Neural cell (in vitro differentiated cells): ENCODE measurements around the gene TMPRSS11E. TPM values are rescaled to one million over a fixed set of nuclear protein-coding genes. Genes with fewer than 3 reads are reported as not detected.
"Not testable (repeated sequence)": the region's sequence is repeated elsewhere in the genome, so short reads cannot be mapped to it uniquely, and the experiment has no call there.

Experiments
- H2AFZ ChIP-seq: fragments of 200-600, 300-800 bp; sonication (generic), shearing (Covaris generic); 2 replicates; pipeline ENCODE4 v1.6.0; 2014; ENCODE audit warnings: low read depth, mild to moderate bottlenecking, antibody characterized with exemption, low read length, moderate library complexity
- H3F3A ChIP-seq: fragments of 200-600 bp; shearing (Covaris generic); 2 replicates; pipeline ENCODE4 v1.6.1; 2016; ENCODE audit warnings: mild to moderate bottlenecking, moderate library complexity, mixed read lengths, antibody characterized with exemption, low read length; ENCODE audit not compliant: insufficient read depth, poor library complexity, severe bottlenecking
- H3K27ac ChIP-seq: fragments of 200-600, 300-800 bp; sonication (generic), shearing (Covaris generic); 2 replicates; pipeline ENCODE4 v1.5.1; 2014; ENCODE audit warnings: mild to moderate bottlenecking, low read length, moderate library complexity
- H3K27me3 ChIP-seq: fragments of 300-800, 200-600 bp; sonication (generic), shearing (Covaris generic); 2 replicates; pipeline ENCODE4 v1.6.0; 2014; ENCODE audit warnings: mild to moderate bottlenecking, low read depth, low read length, moderate library complexity; ENCODE audit not compliant: insufficient read depth
- H3K36me3 ChIP-seq: fragments of 300-800, 200-600 bp; sonication (generic), shearing (Covaris generic); 2 replicates; pipeline ENCODE4 v1.5.1; 2014; ENCODE audit warnings: mild to moderate bottlenecking, antibody characterized with exemption, low read length, moderate library complexity; ENCODE audit not compliant: insufficient read depth
- H3K4me2 ChIP-seq: fragments of 300-800, 200-600 bp; sonication (generic), shearing (Covaris generic); 2 replicates; pipeline ENCODE4 v1.6.0; 2014; ENCODE audit warnings: mild to moderate bottlenecking, low read length
- H3K4me3 ChIP-seq: fragments of 300-800, 200-600 bp; sonication (generic), shearing (Covaris generic); 2 replicates; pipeline ENCODE4 v1.5.1; 2014; ENCODE audit warnings: mild to moderate bottlenecking, low read length, moderate library complexity
- H3K79me2 ChIP-seq: fragments of 200-600 bp; shearing (Covaris generic); replicated peaks from 2 replicates; pipeline ENCODE4 v1.6.0; 2014; ENCODE audit warnings: mild to moderate bottlenecking, low read length, moderate library complexity; ENCODE audit not compliant: insufficient read depth
- H3K9ac ChIP-seq: fragments of 300-800, 200-600 bp; sonication (generic), shearing (Covaris generic); 2 replicates; pipeline ENCODE4 v1.6.1; 2016; ENCODE audit warnings: mild to moderate bottlenecking, low read length, mixed read lengths
- H3K9me2 ChIP-seq: fragments of 200-600 bp; shearing (Covaris generic); 2 replicates; pipeline ENCODE4 v1.6.1; 2016; ENCODE audit warnings: mild to moderate bottlenecking, low read length, mixed read lengths; ENCODE audit not compliant: insufficient read depth
- H3K9me3 ChIP-seq: fragments of 200-600, 300-800 bp; sonication (generic), shearing (Covaris generic); 2 replicates; pipeline ENCODE4 v1.6.1; 2016; ENCODE audit warnings: mild to moderate bottlenecking, mixed run types, low read length, moderate library complexity, mixed read lengths
- H4K20me1 ChIP-seq: fragments of 200-600 bp; shearing (Covaris generic); 2 replicates; pipeline ENCODE4 v1.6.1; 2016; ENCODE audit warnings: mild to moderate bottlenecking, mixed run types; ENCODE audit not compliant: insufficient read depth
- CTCF ChIP-seq: fragments of 450-650 bp; IDR thresholded peaks from 2 replicates; pipeline ENCODE4 v1.5.1; 2014; ENCODE audit warnings: antibody characterized with exemption, mild to moderate bottlenecking, moderate library complexity; ENCODE audit not compliant: poor library complexity, severe bottlenecking
- EP300 ChIP-seq: fragments of 450-650 bp; conservative IDR thresholded peaks from 2 replicates; pipeline ENCODE4 v1.6.1; 2014; ENCODE audit warnings: antibody characterized with exemption, mild to moderate bottlenecking, moderate library complexity; ENCODE audit not compliant: poor library complexity, severe bottlenecking
- EZH2 ChIP-seq: fragments of 200-600, 300-800 bp; shearing (Covaris generic), sonication (generic); IDR thresholded peaks from 2 replicates; pipeline ENCODE4 v1.6.1; 2014; ENCODE audit warnings: antibody characterized with exemption, low read length, borderline replicate concordance, mild to moderate bottlenecking; ENCODE audit not compliant: insufficient read depth, poor library complexity, severe bottlenecking
- MXI1 ChIP-seq: fragments of 450-650 bp; conservative IDR thresholded peaks from 2 replicates; pipeline ENCODE4 v1.6.1; 2014; ENCODE audit warnings: antibody characterized with exemption, mild to moderate bottlenecking; ENCODE audit not compliant: poor library complexity, severe bottlenecking
- POLR2AphosphoS5 ChIP-seq: IDR thresholded peaks from 2 replicates; pipeline ENCODE4 v1.6.1; 2012
- RAD21 ChIP-seq: fragments of 450-650 bp; conservative IDR thresholded peaks from 2 replicates; pipeline ENCODE4 v1.6.1; 2014; ENCODE audit warnings: antibody characterized with exemption, mild to moderate bottlenecking, moderate library complexity
- REST ChIP-seq: IDR thresholded peaks from 2 replicates; pipeline ENCODE4 v1.6.1; 2012; ENCODE audit warnings: borderline replicate concordance
- SMC3 ChIP-seq: fragments of 450-650 bp; conservative IDR thresholded peaks from 2 replicates; pipeline ENCODE4 v1.6.1; 2014; ENCODE audit warnings: antibody characterized with exemption, mild to moderate bottlenecking, moderate library complexity; ENCODE audit not compliant: poor library complexity
- TAF1 ChIP-seq: IDR thresholded peaks from 2 replicates; pipeline ENCODE4 v1.6.1; 2012; ENCODE audit warnings: low read depth
- polyA plus RNA-seq: library from polyadenylated mRNA; depleted of rRNA; stranded (reverse); fragments of >200 nt; gene quantifications from 2 replicates; pipeline ENCODE4 v1.2.3, GENCODE V29; 2014

The TMPRSS11E gene
- polyA plus RNA-seq, 1 donor from 2014 or later = not detected

GRCh38 chr4:68401231-68401630 lies 46.0 kb upstream of the TMPRSS11E start:
- no peaks in the 10 kb centered on the region for H3K9me3 ChIP-seq
- H3K36me3 ChIP-seq = no peaks in the 10 kb centered on the region
- no peaks in the 10 kb centered on the region for H4K20me1 ChIP-seq
- H2AFZ ChIP-seq = no peak overlapping the region
- no peak for TF ChIP-seq EZH2
- TF ChIP-seq TAF1 = no peak
- no peak for TF ChIP-seq CTCF
- TF ChIP-seq RAD21 = no peak
- TF ChIP-seq REST = no peak
- no peak for TF ChIP-seq MXI1
- TF ChIP-seq POLR2AphosphoS5 = no peak
- TF ChIP-seq SMC3 = no peak
- TF ChIP-seq EP300 = no peak
- no peak overlapping the region for H3K4me3 ChIP-seq
- H3K9ac ChIP-seq = no peak overlapping the region
- no peak overlapping the region for H3K4me2 ChIP-seq
- no peaks in the 10 kb centered on the region for H3K79me2 ChIP-seq
- no peaks in the 10 kb centered on the region for H3K9me2 ChIP-seq
- H3K27ac ChIP-seq = no peak overlapping the region
- H3K27me3 ChIP-seq = no peaks in the 10 kb centered on the region
- H3F3A ChIP-seq = no peaks in the 10 kb centered on the region

GRCh38 chr4:68404153-68404552 lies 43.1 kb upstream of the TMPRSS11E start:
- Histone ChIP-seq H3K79me2 (no peaks in the 10 kb centered on the region), H3K36me3 (no peaks in the 10 kb centered on the region), H3K27ac (no peak overlapping the region), H3K9me3 (no peaks in the 10 kb centered on the region), H2AFZ (no peak overlapping the region), H3K4me2 (no peak overlapping the region), H4K20me1 (no peaks in the 10 kb centered on the region), H3F3A (no peaks in the 10 kb centered on the region), H3K27me3 (no peaks in the 10 kb centered on the region), H3K9ac (no peak overlapping the region), H3K9me2 (no peaks in the 10 kb centered on the region), H3K4me3 (no peak overlapping the region)
- no peak for TF ChIP-seq RAD21
- TF ChIP-seq REST = no peak
- TF ChIP-seq MXI1 = no peak
- no peak for TF ChIP-seq EP300
- TF ChIP-seq EZH2 = no peak
- TF ChIP-seq SMC3 = no peak
- TF ChIP-seq POLR2AphosphoS5 = no peak
- TF ChIP-seq CTCF = no peak

- H3K9ac ChIP-seq, H3K4me3 ChIP-seq, H3K27ac ChIP-seq, H3K9me2 ChIP-seq, H3K27me3 ChIP-seq, H3K4me2 ChIP-seq, H4K20me1 ChIP-seq, H3K36me3 ChIP-seq, H3F3A ChIP-seq, H2AFZ ChIP-seq, H3K9me3 ChIP-seq, H3K79me2 ChIP-seq: not testable (repeated sequence)
Observed at GRCh38 chr4:68405718-68406478, 41.4 kb upstream of the TMPRSS11E start.
